ENCODE results near the gene DECR2.

- no peak for TF ChIP-seq POLR2A (IDR thresholded peaks at IDR 0.05)
- TF ChIP-seq, protein P1, sequence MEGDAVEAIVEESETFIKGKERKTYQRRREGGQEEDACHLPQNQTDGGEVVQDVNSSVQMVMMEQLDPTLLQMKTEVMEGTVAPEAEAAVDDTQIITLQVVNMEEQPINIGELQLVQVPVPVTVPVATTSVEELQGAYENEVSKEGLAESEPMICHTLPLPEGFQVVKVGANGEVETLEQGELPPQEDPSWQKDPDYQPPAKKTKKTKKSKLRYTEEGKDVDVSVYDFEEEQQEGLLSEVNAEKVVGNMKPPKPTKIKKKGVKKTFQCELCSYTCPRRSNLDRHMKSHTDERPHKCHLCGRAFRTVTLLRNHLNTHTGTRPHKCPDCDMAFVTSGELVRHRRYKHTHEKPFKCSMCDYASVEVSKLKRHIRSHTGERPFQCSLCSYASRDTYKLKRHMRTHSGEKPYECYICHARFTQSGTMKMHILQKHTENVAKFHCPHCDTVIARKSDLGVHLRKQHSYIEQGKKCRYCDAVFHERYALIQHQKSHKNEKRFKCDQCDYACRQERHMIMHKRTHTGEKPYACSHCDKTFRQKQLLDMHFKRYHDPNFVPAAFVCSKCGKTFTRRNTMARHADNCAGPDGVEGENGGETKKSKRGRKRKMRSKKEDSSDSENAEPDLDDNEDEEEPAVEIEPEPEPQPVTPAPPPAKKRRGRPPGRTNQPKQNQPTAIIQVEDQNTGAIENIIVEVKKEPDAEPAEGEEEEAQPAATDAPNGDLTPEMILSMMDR (IDR thresholded peaks at IDR 0.05) = no peak
Measured at GRCh38 chr16:381012-381788, 20.5 kb upstream of the DECR2 start.

Measured in vagina (tissue), 2 donors.